PFSK-1 (cell line): ENCODE measurements around the gene ADGRF1.

Experiments
- FOXP2 ChIP-seq: optimal IDR thresholded peaks from 2 replicates; pipeline ENCODE3; 2011; ENCODE audit warnings: borderline replicate concordance, control low read depth, inconsistent platforms; ENCODE audit not compliant: insufficient read depth; ENCODE audit errors: extremely low read length, extremely low read depth
- POLR2AphosphoS5 ChIP-seq: IDR thresholded peaks from 2 replicates; pipeline ENCODE4 v1.6.1; 2012; ENCODE audit warnings: low read depth, mild to moderate bottlenecking, control low read depth, low read length, moderate library complexity
- REST ChIP-seq, 2 experiments: IDR thresholded peaks; 2 replicates each; pipeline versions ENCODE4 v1.6.1 to v1.8.0; 2011 to 2012; ENCODE audit warnings: low read depth in 2 of 2, low read length in 2 of 2, control low read depth in 1 of 2, inconsistent platforms in 1 of 2, mild to moderate bottlenecking in 1 of 2, moderate library complexity in 1 of 2; ENCODE audit not compliant: insufficient read depth in 1 of 2
- SIN3A ChIP-seq: IDR thresholded peaks from 2 replicates; pipeline ENCODE4 v1.6.1; 2012; ENCODE audit warnings: mild to moderate bottlenecking, low read length, moderate library complexity, borderline replicate concordance; ENCODE audit not compliant: insufficient read depth
- TAF1 ChIP-seq: IDR thresholded peaks from 2 replicates; pipeline ENCODE4 v1.6.1; 2012; ENCODE audit warnings: low read length, control low read depth, borderline replicate concordance; ENCODE audit not compliant: insufficient read depth

DNA sequence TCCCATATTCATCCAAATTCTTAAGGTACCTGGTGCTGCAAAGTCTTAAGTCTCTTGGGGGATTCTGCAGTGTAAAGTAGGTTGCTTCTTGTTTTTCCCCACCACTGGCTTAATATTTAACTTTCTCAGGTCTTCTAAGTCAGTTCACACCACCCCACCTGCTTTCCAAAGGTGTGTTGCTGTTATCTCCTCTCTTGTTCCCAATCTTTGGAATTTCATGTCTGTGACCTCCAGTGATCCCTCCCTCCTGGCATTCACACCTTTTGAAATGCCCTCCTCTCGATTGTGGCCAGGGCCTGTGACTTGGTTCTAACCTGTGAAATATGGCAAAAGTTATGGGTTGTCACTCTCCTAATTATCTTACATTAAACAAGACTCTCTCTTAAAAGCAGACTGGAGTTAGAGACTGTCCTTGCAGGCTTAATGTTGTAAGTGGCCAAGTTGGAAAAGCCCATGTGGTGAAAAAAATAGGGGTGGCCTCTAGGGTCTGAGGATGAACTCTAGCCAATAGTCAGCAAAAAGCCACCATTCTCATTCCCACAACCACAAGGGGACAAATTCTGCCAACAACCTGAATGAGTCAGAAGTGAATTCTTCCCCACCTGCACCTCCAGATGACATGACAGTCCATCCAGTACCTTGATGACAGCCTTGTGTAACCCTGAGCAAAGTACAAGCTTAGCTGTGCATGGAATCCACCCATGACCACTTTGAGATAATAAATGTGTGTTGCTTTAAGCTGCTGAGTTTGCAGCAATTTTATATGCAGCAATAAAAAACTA lies 45.1 kb downstream of the ADGRF1 start:
- TF ChIP-seq POLR2AphosphoS5 (no peak), SIN3A (no peak), REST (IDR thresholded peaks at IDR 0.05; ENCODE audit: insufficient read depth in 1 of 2, low read depth in 2 of 2, low read length in 2 of 2) (no peak), TAF1 (no peak), FOXP2 (no peak)
